GM19438 (cell line): ENCODE measurements around the gene GSTA1.
A peak's percentile ranks its signal among the peaks of the same experiment; 100 is the strongest.
"Not testable (repeated sequence)": the region's sequence is repeated elsewhere in the genome, so short reads cannot be mapped to it uniquely, and the experiment has no call there.

Experiments used
- ATAC-seq: cut with Tn5 transposase; IDR thresholded peaks from one replicate; pipeline ENCODE4 v1.9.1; 2021; ENCODE audit warnings: low read depth; ENCODE audit not compliant: unreplicated experiment

GSTA1 gene

GRCh38 chr6:52803668-52804255 is at the start of gene GSTA1:
Gene GSTA1, minus strand, starts transcription at chr6:52803816. Its CDS starts 4,549 bp downstream, at chr6:52799267.
- ATAC-seq, result not testable (repeated sequence)

- ATAC-seq, result no peak
Observed at GRCh38 chr6:52849137-52849536, 45.5 kb upstream of the GSTA1 start.

DNA sequence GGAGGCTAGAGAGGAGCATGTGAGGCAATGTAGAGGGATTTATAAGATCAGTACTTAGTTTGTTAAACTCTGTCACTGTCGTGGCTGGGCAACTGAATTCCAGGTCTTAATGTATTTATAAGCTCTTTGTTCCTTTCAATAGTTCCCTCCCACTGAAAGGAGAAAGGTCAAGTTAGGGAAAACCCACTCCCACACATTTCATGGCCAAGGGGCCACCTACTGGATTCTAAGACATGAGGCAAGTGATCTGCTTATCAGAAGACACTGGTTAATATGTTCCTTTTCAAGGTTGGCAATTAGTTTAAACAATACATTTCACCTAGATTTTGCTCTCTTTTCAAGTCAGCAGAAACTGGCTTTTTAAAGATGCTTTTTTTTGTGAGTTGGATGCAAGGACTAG is 42.4 kb upstream of the GSTA1 start:
- ATAC-seq, result no peak

DNA sequence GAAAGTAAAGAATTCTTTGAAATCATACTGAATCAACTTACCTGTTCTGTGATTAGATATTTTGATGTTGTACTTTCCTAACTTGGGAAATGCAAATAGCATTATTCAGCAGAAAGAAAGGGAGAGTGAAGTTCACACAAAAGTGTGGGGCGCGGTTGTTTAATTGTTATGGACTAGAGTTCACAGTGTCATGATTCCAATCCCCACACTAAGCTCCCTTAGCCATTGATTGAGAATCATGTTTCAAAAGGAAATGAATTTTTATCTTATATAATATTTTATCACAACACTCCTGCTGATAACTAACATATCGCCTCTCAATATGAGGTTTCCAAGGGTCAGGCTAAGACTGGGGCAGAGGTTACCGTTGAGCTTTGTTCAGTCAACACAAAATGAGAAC is 40.0 kb upstream of the GSTA1 start:
- ATAC-seq, result no peak

GRCh38 chr6:52840763-52841585 is 37.4 kb upstream of the GSTA1 start, which contains the start of gene GSTA5:
Gene GSTA5, minus strand, starts transcription at chr6:52840813.
- ATAC-seq, result no peak

- no peak for ATAC-seq
Observed at GRCh38 chr6:52839124-52840055, 35.8 kb upstream of the GSTA1 start.

GRCh38 chr6:52834481-52834880 is 30.9 kb upstream of the GSTA1 start:
- no peak for ATAC-seq

GRCh38 chr6:52830869-52831268 is 27.3 kb upstream of the GSTA1 start:
- not testable (repeated sequence) for ATAC-seq

DNA sequence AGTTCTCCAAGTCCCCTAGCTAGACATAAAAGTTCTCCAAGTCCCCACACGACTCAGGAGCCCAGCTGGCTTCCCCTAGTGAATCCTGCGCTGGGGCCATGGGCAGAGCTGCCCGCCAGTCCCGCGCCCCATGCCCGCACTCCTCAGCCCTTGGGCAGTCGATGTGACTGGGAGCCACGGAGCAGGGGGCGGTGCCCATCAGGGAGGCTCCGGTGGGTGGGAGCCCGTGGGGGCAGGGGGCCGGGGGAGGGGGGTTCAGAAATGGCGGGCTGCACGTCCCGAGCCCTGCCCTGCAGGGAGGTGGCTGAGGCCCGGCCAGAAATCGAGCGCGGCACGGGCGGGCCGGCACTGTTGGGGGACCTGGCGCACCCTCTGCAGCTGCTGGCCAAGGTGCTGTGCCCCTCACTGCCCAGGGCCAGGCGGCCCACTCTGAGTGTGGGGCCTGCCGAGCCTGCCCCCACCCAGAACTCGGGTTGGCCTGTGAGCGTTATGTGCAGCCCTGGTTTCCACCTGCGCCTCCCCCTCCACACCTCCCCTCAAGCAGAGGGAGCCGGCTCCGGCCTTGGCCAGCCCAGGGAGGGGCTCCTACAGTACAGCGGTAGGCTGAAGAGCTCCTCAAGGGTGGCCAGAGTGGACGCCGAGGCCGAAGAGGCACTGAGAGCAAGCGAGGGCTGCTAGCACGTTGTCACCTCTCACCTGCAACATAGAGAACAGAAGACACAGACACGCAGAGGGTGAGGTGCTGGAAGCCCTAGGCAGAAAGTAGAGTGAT is 25.6 kb upstream of the GSTA1 start:
- no peak for ATAC-seq

DNA sequence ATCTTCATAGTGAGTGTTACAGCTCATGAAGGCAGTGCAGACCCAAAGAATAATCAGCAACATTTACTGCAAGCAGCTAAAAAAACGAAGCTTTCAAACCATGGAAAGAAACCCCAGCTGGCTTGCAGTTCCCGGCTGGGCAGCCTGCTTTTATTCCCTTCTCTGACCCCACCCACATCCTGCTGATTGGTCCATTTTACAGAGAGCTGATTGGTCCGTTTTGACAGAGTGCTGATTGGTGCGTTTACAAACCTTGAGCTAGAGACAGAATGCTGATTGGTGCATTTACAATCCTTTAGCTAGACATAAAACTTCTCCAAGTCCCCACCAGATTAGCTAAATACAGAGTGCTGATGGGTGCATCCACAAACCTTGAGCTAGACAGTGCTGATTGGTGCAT is 25.0 kb upstream of the GSTA1 start:
- ATAC-seq, result not testable (repeated sequence)

DNA sequence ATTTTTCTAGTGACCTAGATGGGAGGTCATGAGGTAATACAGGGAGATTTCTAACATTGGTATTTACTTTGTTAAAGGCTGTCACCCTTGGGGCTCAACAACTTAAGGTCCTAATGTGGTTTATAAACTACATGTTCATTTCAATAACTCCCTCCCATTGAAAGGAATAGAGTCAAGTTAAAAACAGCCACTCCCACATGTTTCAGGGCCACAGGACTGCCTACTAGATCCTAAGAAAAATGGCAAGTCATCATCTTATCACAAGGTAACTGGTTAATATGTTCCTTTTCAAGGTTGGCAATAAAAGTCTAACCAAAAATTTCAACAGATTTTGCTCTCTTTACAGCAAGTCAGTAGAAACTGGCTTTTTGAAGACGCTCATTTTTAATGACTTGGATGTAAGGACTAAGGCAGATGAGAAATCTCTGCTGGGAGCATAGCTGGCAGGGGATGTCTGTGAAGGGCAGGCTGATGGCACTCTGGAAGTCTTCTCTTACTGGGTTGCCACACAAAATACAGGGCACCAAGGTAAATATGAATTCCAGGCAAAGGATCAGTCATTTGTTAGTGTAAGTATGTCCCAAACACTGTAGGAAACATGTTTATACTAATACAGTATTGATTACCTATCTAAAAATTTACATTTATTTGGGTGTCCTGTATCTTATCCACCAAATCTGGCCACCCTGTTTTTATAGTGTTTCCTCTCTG is 23.6 kb upstream of the GSTA1 start:
- ATAC-seq, result not testable (repeated sequence)

GRCh38 chr6:52826513-52826912 is 22.9 kb upstream of the GSTA1 start:
- no peak for ATAC-seq

DNA sequence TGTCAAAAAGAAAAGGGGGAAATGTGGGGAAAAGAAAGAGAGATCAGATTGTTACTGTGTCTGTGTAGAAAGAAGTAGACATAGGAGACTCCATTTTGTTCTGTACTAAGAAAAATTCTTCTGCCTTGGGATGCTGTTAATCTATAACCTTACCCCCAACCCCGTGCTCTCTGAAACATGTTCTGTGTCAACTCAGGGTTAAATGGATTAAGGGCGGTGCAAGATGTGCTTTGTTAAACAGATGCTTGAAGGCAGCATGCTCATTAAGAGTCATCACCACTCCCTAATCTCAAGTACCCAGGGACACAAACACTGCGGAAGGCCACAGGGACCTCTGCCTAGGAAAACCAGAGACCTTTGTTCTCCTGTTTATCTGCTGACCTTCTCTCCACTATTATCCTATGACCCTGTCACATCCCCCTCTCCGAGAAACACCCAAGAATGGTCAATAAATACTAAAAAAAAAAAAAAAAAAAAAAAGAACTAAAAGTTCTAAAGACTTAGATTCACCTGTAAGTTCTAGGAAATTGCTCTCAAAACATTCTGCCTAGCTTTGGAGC is 22.4 kb upstream of the GSTA1 start:
- not testable (repeated sequence) for ATAC-seq

GRCh38 chr6:52825270-52825793 is 21.7 kb upstream of the GSTA1 start:
- ATAC-seq, result not testable (repeated sequence)

DNA sequence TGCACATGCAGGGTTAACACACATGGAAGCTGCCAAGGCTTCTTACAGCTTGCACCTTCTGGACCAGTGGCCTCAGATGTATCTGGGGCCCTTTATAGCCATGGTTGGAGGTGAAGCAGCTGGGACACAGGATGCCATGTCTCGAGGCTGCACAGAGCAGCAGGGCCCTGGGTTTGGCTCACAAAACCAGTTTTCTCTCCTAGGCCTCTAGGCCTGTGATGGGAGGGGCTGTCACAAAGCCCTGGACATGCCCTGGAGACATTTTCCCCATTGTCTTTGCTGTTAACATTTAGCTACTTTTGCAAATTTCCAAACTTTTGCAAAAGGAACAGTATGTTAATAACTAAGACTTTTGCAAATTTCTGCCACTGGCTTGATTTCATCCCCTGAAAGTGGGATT is 18.2 kb upstream of the GSTA1 start:
- no peak for ATAC-seq

DNA sequence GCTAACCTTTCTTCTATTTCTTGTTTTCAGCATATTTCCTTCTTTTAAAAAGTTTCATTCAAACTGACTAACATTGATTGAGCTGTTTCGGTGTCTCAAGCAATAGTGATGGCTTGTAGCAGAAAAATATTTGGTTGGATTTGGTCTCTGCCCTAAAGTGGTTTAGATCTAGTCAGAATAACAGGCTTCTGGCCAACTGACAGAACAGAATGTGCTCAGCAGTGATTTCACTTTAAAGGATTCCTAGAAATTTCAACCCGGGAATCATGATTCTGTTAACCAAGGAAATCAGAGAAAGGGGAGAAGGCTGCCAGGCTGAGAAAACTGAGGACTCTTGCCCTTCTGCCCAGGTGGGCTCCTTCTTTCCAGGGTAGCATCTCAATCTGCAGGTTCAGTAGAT is 16.6 kb upstream of the GSTA1 start:
- ATAC-seq, result no peak

DNA sequence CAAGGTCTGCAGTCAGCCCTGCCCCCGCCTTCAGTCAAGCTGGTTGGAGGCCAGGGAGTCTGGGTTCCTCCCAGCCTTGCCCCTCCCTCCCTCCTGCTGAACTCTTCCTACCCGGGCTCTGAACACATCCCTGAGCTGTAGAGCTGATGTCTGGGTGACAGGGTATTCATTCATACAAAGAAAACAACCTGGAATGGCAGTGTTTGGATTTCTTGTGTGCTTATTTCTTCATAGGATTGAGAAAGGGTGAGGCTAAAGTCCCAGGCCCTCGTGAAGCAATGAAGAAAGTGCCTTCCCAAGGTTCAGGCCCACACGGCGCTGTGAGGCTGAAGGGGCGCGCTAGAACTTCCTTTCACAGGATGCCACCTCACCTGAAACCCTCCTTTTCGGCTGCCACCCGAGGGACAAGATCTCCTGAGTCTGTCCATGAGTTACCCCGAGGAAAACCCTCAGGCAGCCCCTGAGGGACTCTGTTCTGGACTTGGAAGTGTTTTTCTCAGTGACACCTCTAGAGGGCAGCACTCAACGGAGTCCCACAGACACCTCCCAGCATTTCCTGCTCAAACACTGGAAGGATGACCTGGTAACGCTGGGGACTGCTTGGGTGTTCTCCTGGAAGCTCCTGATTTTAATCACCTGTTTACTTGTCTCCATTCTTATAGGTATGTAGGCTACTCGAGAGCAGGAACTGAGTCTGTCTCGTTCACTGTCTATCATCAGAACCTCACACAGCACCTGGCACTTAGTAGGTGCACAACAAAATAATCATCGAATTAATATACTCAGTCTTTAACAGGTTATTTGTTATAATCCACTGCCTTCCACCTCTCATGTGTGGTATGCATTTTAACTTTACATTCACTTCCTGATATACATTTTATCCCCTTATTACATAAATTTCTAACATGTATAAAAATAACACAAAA is 11.8 kb upstream of the GSTA1 start:
- peak; percentile 91 for ATAC-seq

DNA sequence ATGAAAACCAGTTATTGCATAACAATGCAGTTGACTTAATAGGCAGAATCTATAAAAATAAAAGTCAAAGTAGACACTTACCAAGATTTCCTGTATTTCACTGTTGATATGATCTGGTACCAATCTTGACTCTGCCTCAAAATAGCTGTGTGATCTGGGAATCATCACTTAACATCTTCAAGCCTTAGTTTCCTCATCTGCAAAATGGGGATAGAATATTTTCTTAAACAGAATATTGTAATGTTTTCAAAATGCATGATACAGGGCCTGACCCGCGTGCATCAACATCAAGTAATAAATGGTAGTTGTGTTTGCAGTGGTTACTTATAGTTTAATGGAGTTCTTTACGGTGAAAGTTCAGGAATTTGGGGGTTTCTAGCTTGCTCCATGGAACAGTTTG is 10.9 kb upstream of the GSTA1 start:
- ATAC-seq, result not testable (repeated sequence)
